Keratinocyte (primary cell): ENCODE results near the gene USP13.

Experiments used
- CTCF ChIP-seq, 3 experiments: IDR thresholded peaks in 1 of 3; conservative IDR thresholded peaks in 1 of 3; optimal IDR thresholded peaks in 1 of 3; 2 replicates in 2 of 3; 3 replicates in 1 of 3; pipeline versions ENCODE3 to v1.5.1; 2011; ENCODE audit warnings: low read length in 3 of 3, mild to moderate bottlenecking in 3 of 3, moderate library complexity in 2 of 3, control low read depth in 1 of 3, inconsistent platforms in 1 of 3; ENCODE audit not compliant: insufficient read depth in 2 of 3; ENCODE audit errors: extremely low read depth in 1 of 3
- EZH2 ChIP-seq: IDR thresholded peaks from one replicate; pipeline ENCODE4 v1.6.1; 2012; ENCODE audit warnings: inconsistent platforms, mild to moderate bottlenecking, low read length, moderate library complexity

- TF ChIP-seq CTCF (optimal IDR thresholded peaks at IDR 0.05 in 1 of 3, IDR thresholded peaks at IDR 0.05 in 1 of 3, conservative IDR thresholded peaks at IDR 0.05 in 1 of 3; ENCODE audit: extremely low read depth in 1 of 3, insufficient read depth in 2 of 3, low read length in 3 of 3) (no peak), EZH2 (no peak)
Observed at GRCh38 chr3:179672918-179673317, 20.1 kb downstream of the USP13 start.
